Measurements from ENCODE around the gene WDR91.

GRCh38 chr7:135239263-135239662 lies 27.9 kb upstream of the WDR91 start:
- TF ChIP-seq CTCF (IDR thresholded peaks at IDR 0.05) (no peak), EZH2 (IDR thresholded peaks at IDR 0.05) (no peak), EZH2phosphoT487 (IDR thresholded peaks at IDR 0.05) (no peak)
